HG03139 (cell line): Measurements from ENCODE around the gene ETV3L.
A peak's percentile ranks its signal among the peaks of the same experiment; 100 is the strongest.

Experiments used
- ATAC-seq: cut with Tn5 transposase; IDR thresholded peaks from one replicate; pipeline ENCODE4 v1.9.1; 2021; ENCODE audit not compliant: unreplicated experiment

ETV3L gene

GRCh38 chr1:157132616-157133167 lies 33.1 kb upstream of the ETV3L start:
- no peak for ATAC-seq

- no peak for ATAC-seq
Measured at GRCh38 chr1:157132111-157132510, 32.5 kb upstream of the ETV3L start.

GRCh38 chr1:157131281-157131680 lies 31.7 kb upstream of the ETV3L start:
- ATAC-seq = no peak

GRCh38 chr1:157124855-157125254 lies 25.2 kb upstream of the ETV3L start:
- no peak for ATAC-seq

GRCh38 chr1:157119448-157119847 lies 19.8 kb upstream of the ETV3L start:
- no peak for ATAC-seq

- no peak for ATAC-seq
Measured at GRCh38 chr1:157119008-157119407, 19.4 kb upstream of the ETV3L start.

GRCh38 chr1:157117527-157118057 lies 18.0 kb upstream of the ETV3L start:
- peak; percentile 60 for ATAC-seq

- no peak for ATAC-seq
Measured at GRCh38 chr1:157116737-157117103, 17.1 kb upstream of the ETV3L start.

- no peak for ATAC-seq
Measured at GRCh38 chr1:157115851-157116736, 16.5 kb upstream of the ETV3L start.

- no peak for ATAC-seq
Measured at GRCh38 chr1:157115429-157115838, 15.8 kb upstream of the ETV3L start.

GRCh38 chr1:157114183-157115121 lies 14.8 kb upstream of the ETV3L start:
- no peak for ATAC-seq

GRCh38 chr1:157113631-157114030 lies 14.0 kb upstream of the ETV3L start:
- ATAC-seq = no peak

GRCh38 chr1:157113106-157113505 lies 13.5 kb upstream of the ETV3L start:
- no peak for ATAC-seq

GRCh38 chr1:157112186-157112867 lies 12.7 kb upstream of the ETV3L start:
- no peak for ATAC-seq

GRCh38 chr1:157111396-157112165 lies 12.0 kb upstream of the ETV3L start:
- ATAC-seq = no peak

GRCh38 chr1:157110686-157111085 lies 11.1 kb upstream of the ETV3L start:
- no peak for ATAC-seq

- no peak for ATAC-seq
Measured at GRCh38 chr1:157110003-157110402, 10.4 kb upstream of the ETV3L start.

GRCh38 chr1:157108448-157108847 lies 8.8 kb upstream of the ETV3L start:
- ATAC-seq = no peak

- no peak for ATAC-seq
Measured at GRCh38 chr1:157107702-157108101, 8.1 kb upstream of the ETV3L start.

- ATAC-seq = no peak
Measured at GRCh38 chr1:157106813-157107189, 7.2 kb upstream of the ETV3L start.
